Breast epithelium (tissue), 4 donors: ENCODE results near the gene TRIP6. TPM values are rescaled to one million over a fixed set of nuclear protein-coding genes. Genes with fewer than 3 reads are reported as not detected.

Experiments used
- DNase-seq, 2 donors: peaks; one replicate each; pipeline ENCODE4 v3.0.0-alpha.2; 2019; ENCODE audit warnings: low spot score in 2 of 2
- H3K27ac ChIP-seq, 2 donors: fragments of 200-600 bp; sonication (generic) in 1 of 2; one replicate each; pipeline ENCODE4 v1.5.1; 2016 to 2019; ENCODE audit warnings: mild to moderate bottlenecking in 1 of 2
- H3K27me3 ChIP-seq, 2 donors: fragments of 200-600 bp; sonication (generic) in 1 of 2; one replicate each; pipeline versions ENCODE4 v1.5.1 to v1.6.0; 2017 to 2019; ENCODE audit warnings: control low read depth in 1 of 2, mild to moderate bottlenecking in 1 of 2
- H3K36me3 ChIP-seq: fragments of 200-600 bp; one replicate; pipeline ENCODE4 v1.5.1; 2019
- H3K4me1 ChIP-seq, 2 donors: fragments of 200-600 bp; sonication (generic); one replicate each; pipeline ENCODE4 v1.5.1; 2016 to 2019; ENCODE audit warnings: control low read depth in 1 of 2
- H3K4me3 ChIP-seq, 3 donors: fragments of 200-600 bp; sonication (generic); 1 replicate in 2 of 3; 2 replicates in 1 of 3; pipeline ENCODE4 v1.5.1; 2016 to 2019; ENCODE audit warnings: mild to moderate bottlenecking in 3 of 3, moderate library complexity in 2 of 3
- H3K9me3 ChIP-seq, 2 donors: fragments of 200-600 bp; sonication (generic) in 1 of 2; one replicate each; pipeline ENCODE4 v1.5.1; 2016 to 2019; ENCODE audit warnings: control low read depth in 1 of 2
- CTCF ChIP-seq, 3 donors: fragments of 450-650 bp; IDR thresholded peaks; one replicate each; pipeline ENCODE4 v1.5.1; 2016 to 2017; ENCODE audit warnings: antibody characterized with exemption in 3 of 3, mild to moderate bottlenecking in 3 of 3, moderate library complexity in 3 of 3
- POLR2A ChIP-seq: fragments of 450-650 bp; IDR thresholded peaks from one replicate; pipeline ENCODE4 v1.6.1; 2016; ENCODE audit warnings: antibody characterized with exemption, mild to moderate bottlenecking, moderate library complexity
- POLR2AphosphoS5 ChIP-seq, 3 donors: sonication (generic); formaldehyde crosslinking; IDR thresholded peaks; one replicate each; pipeline ENCODE4 v1.6.1; 2017; ENCODE audit warnings: antibody characterized with exemption in 3 of 3
- intact Hi-C: fragments of 100-400 bp; cut with DNase I; formaldehyde crosslinking; loops from one replicate; pipeline ENCODE4 v1.15.1; 2023; ENCODE audit warnings: low total_unique reads
- total RNA-seq, 3 donors: library from RNA; depleted of rRNA; stranded (reverse); fragments of >200 nt; gene quantifications; one replicate each; pipeline ENCODE4 v1.1.0, GENCODE V29; 2016

Gene TRIP6
- total RNA-seq, 3 donors from 2014 or later = 45.3 to 62.8 (median 49.8) TPM

- TF ChIP-seq POLR2A (no peak), CTCF (IDR thresholded peaks at IDR 0.05) (no peak), POLR2AphosphoS5 (IDR thresholded peaks at IDR 0.05) (no peak)
- H3K27me3 ChIP-seq = no peaks in the 10 kb centered on the region
- no peak overlapping the region for H3K4me3 ChIP-seq
- no peak for DNase-seq
- peak overlapping the region in 1 of 2 donors; percentile 45 for H3K27ac ChIP-seq
- H3K4me1 ChIP-seq = peaks cover 7 to 10% of the 10 kb centered on the region in 2 donors
- H3K36me3 ChIP-seq = peaks cover 3% of the 10 kb centered on the region
- intact Hi-C loops = loop anchor here (10.0 kb wide), 1 partner anchor 159 kb away; the partner anchor contains the start of gene POP7
- H3K9me3 ChIP-seq = no peaks in the 10 kb centered on the region
Measured at GRCh38 chr7:100863406-100863950, 3.7 kb upstream of the TRIP6 start.

GRCh38 chr7:100864263-100864845, 2.8 kb upstream of the TRIP6 start:
- no peak for TF ChIP-seq POLR2A
- no peak for TF ChIP-seq POLR2AphosphoS5 (IDR thresholded peaks at IDR 0.05)
- no peak for TF ChIP-seq CTCF (IDR thresholded peaks at IDR 0.05)
- Histone ChIP-seq H3K9me3 (no peaks in the 10 kb centered on the region), H3K4me3 (no peak overlapping the region), H3K27ac (no peak overlapping the region), H3K27me3 (no peaks in the 10 kb centered on the region), H3K36me3 (peaks cover 3% of the 10 kb centered on the region), H3K4me1 (peaks cover 12 to 18% of the 10 kb centered on the region in 2 donors)
- DNase-seq = no peak
- intact Hi-C loops = loop anchor here (10.0 kb wide), 1 partner anchor 160 kb away; the partner anchor contains the start of gene POP7

- Histone ChIP-seq H3K9me3 (no peaks in the 10 kb centered on the region), H3K4me3 (peak overlapping the region in 2 of 3 donors; percentile 88 to 98), H3K27ac (peak overlapping the region; percentile 99 to 100), H3K4me1 (peaks cover 12 to 18% of the 10 kb centered on the region in 2 donors), H3K36me3 (peaks cover 3% of the 10 kb centered on the region), H3K27me3 (no peaks in the 10 kb centered on the region)
- intact Hi-C loops = loop anchor here (1.0 to 10.0 kb wide), 2 partner anchors 31 to 161 kb away; partner anchors contain the start of gene POP7
- DNase-seq = peak in 1 of 2 donors; percentile 53
- no peak for TF ChIP-seq POLR2A
- no peak for TF ChIP-seq POLR2AphosphoS5 (IDR thresholded peaks at IDR 0.05)
- TF ChIP-seq CTCF (IDR thresholded peaks at IDR 0.05) = no peak
Measured at GRCh38 chr7:100865372-100865911, 1.7 kb upstream of the TRIP6 start.

GRCh38 chr7:100865938-100866728, 1.1 kb upstream of the TRIP6 start:
- Histone ChIP-seq H3K4me1 (peaks cover 12 to 18% of the 10 kb centered on the region in 2 donors), H3K27ac (peak overlapping the region; percentile 99 to 100), H3K27me3 (no peaks in the 10 kb centered on the region), H3K36me3 (peaks cover 3% of the 10 kb centered on the region), H3K4me3 (peak overlapping the region; percentile 88 to 98 (median 97)), H3K9me3 (no peaks in the 10 kb centered on the region)
- intact Hi-C loops = loop anchor here (1.0 to 10.0 kb wide), 2 partner anchors 30 to 161 kb away; partner anchors contain the start of gene POP7
- DNase-seq = peak; percentile 74 to 89
- TF ChIP-seq CTCF (IDR thresholded peaks at IDR 0.05) = no peak
- TF ChIP-seq POLR2AphosphoS5 (IDR thresholded peaks at IDR 0.05) = no peak
- no peak for TF ChIP-seq POLR2A
